Renal cortical epithelial cell (primary cell): Measurements from ENCODE around the gene DDX10. TPM values are rescaled to one million over a fixed set of nuclear protein-coding genes. Genes with fewer than 3 reads are reported as not detected.

Experiments used
- DNase-seq: peaks from one replicate; pipeline ENCODE4 v3.0.0-alpha.2; 2011; ENCODE audit warnings: low read depth
- total RNA-seq: library from RNA; depleted of rRNA; stranded (reverse); fragments of >200 nt; gene quantifications from 2 replicates; pipeline ENCODE4 v1.2.3, GENCODE V29; 2014

The DDX10 gene
- total RNA-seq, 1 donor from 2014 or later: 29.4 TPM

GRCh38 chr11:108654994-108655631 is 9.8 kb upstream of the DDX10 start:
- peak; percentile 53 for DNase-seq

GRCh38 chr11:108662700-108663099 is 2.2 kb upstream of the DDX10 start:
- DNase-seq: no peak

GRCh38 chr11:108663154-108663877 is 1.6 kb upstream of the DDX10 start:
- peak; percentile 14 for DNase-seq

- DNase-seq: peak; percentile 9
These were observed 1.5 kb downstream of the DDX10 start for GRCh38 chr11:108666373-108666772.

- DNase-seq: no peak
These were observed 4.4 kb downstream of the DDX10 start for GRCh38 chr11:108669286-108669685.

GRCh38 chr11:108669711-108670110 is 4.8 kb downstream of the DDX10 start:
- peak; percentile 65 for DNase-seq

- DNase-seq: no peak
These were observed 5.6 kb downstream of the DDX10 start for GRCh38 chr11:108670451-108670850.

GRCh38 chr11:108672113-108672512 is 7.2 kb downstream of the DDX10 start:
- DNase-seq: peak; percentile 31

- DNase-seq: no peak
These were observed 7.9 kb downstream of the DDX10 start for GRCh38 chr11:108672786-108673185.

- no peak for DNase-seq
These were observed 14.2 kb downstream of the DDX10 start for GRCh38 chr11:108679045-108679444.

- no peak for DNase-seq
These were observed 15.4 kb downstream of the DDX10 start for GRCh38 chr11:108680271-108680670.

- DNase-seq: no peak
These were observed 20.7 kb downstream of the DDX10 start for GRCh38 chr11:108685419-108686130.

- DNase-seq: peak; percentile 28
These were observed 29.0 kb downstream of the DDX10 start for GRCh38 chr11:108693852-108694251.

- DNase-seq: no peak
These were observed 30.0 kb downstream of the DDX10 start for GRCh38 chr11:108694846-108695245.

- DNase-seq: peak; percentile 71
These were observed 33.1 kb downstream of the DDX10 start for GRCh38 chr11:108697872-108698473.

GRCh38 chr11:108698844-108699642 is 34.2 kb downstream of the DDX10 start:
- DNase-seq: peak; percentile 76

GRCh38 chr11:108703916-108704315 is 39.0 kb downstream of the DDX10 start:
- DNase-seq: peak; percentile 16

- no peak for DNase-seq
These were observed 40.2 kb downstream of the DDX10 start for GRCh38 chr11:108705061-108705460.

- DNase-seq: no peak
These were observed 43.3 kb downstream of the DDX10 start for GRCh38 chr11:108708173-108708572.

GRCh38 chr11:108709741-108710140 is 44.9 kb downstream of the DDX10 start:
- DNase-seq: no peak

GRCh38 chr11:108713076-108713790 is 48.4 kb downstream of the DDX10 start:
- no peak for DNase-seq
